Aortic smooth muscle cell (primary cell): ENCODE results near the gene BPIFB4. TPM values are rescaled to one million over a fixed set of nuclear protein-coding genes. Genes with fewer than 3 reads are reported as not detected.

Source experiments
- total RNA-seq: library from RNA; depleted of rRNA; stranded (reverse); fragments of >200 nt; gene quantifications from 2 replicates; pipeline ENCODE4 v1.2.3, GENCODE V29; 2014

Gene BPIFB4
- not detected in 2 replicates for total RNA-seq

GRCh38 chr20:33079259-33079658, at the start of gene BPIFB4:
Gene BPIFB4 (plus strand): TSS chr20:33079643. CDS start chr20:33081527, 1,884 bp downstream.

GRCh38 chr20:33031531-33031930, 47.9 kb upstream of the BPIFB4 start, which contains the start of gene BPIFB6:
Gene BPIFB6 (plus strand): TSS chr20:33031648. CDS start chr20:33031648, 0 bp downstream.

GRCh38 chr20:33053291-33054106, 25.9 kb upstream of the BPIFB4 start, which contains the start of gene BPIFB3:
Gene BPIFB3 (plus strand): TSS chr20:33053903. CDS start chr20:33055436, 1,533 bp downstream.

Other genes with a start within 250 kb of the BPIFB4 start
- gene EFCAB8, start 220.7 kb upstream of the BPIFB4 start, total RNA-seq: 0.13 and 0.50 TPM in 2 replicates
- gene SUN5, start 75.2 kb upstream of the BPIFB4 start, total RNA-seq: not detected in 2 replicates
- not detected in 2 replicates for gene BPIFB2, start 71.9 kb upstream of the BPIFB4 start, total RNA-seq
- gene BPIFB6, start 48.0 kb upstream of the BPIFB4 start, total RNA-seq: not detected in 2 replicates
- gene BPIFB3, start 25.7 kb upstream of the BPIFB4 start, total RNA-seq: not detected in 2 replicates
- gene BPIFA2, start 88.5 kb downstream of the BPIFB4 start, total RNA-seq: not detected in 2 replicates
- gene BPIFA3, start 137.7 kb downstream of the BPIFB4 start, total RNA-seq: not detected in 2 replicates
- not detected in 2 replicates for gene BPIFA1, start 156.4 kb downstream of the BPIFB4 start, total RNA-seq
- gene BPIFB1, start 203.6 kb downstream of the BPIFB4 start, total RNA-seq: not detected in 2 replicates